Activated naive CD4-positive, alpha-beta T cell treated with anti-CD3 and anti-CD28 coated beads, Interleukin-2, amount 10 ng/mL, durations not matched to agents 7 days and 5 days (primary cell): ENCODE results near the gene TLR7.

Experiments used
- CTCF ChIA-PET: fragments of 350-600 bp; sonication (Branson Sonifier 250); formaldehyde crosslinking; loops from one replicate; lab custom pipeline; 2021; ENCODE audit warnings: antibody characterized with exemption; lab: Charles Lee
- DNase-seq: peaks from one replicate; pipeline ENCODE4 v3.0.0-alpha.2; 2020
- H3K27ac Mint-ChIP-seq: one replicate; pipeline ENCODE4 v1.8.0; 2021; ENCODE audit warnings: mild to moderate bottlenecking, moderate library complexity, mixed read lengths
- H3K27me3 Mint-ChIP-seq: one replicate; pipeline ENCODE4 v1.8.0; 2021; ENCODE audit warnings: mild to moderate bottlenecking, mixed read lengths
- H3K36me3 Mint-ChIP-seq: one replicate; pipeline ENCODE4 v1.8.0; 2021; ENCODE audit warnings: mixed read lengths
- H3K4me1 Mint-ChIP-seq: one replicate; pipeline ENCODE4 v1.8.0; 2021; ENCODE audit warnings: mixed read lengths
- H3K4me3 Mint-ChIP-seq: one replicate; pipeline ENCODE4 v1.8.0; 2021; ENCODE audit warnings: mild to moderate bottlenecking, moderate library complexity, mixed read lengths
- H3K9me3 Mint-ChIP-seq: one replicate; pipeline ENCODE4 v1.8.0; 2021; ENCODE audit warnings: mixed read lengths

Gene TLR7

GRCh38 chrX:12921886-12922598 lies 55.2 kb downstream of the TLR7 start:
- H3K4me1 Mint-ChIP-seq: no peaks in the 10 kb centered on the region
- H3K36me3 Mint-ChIP-seq: no peaks in the 10 kb centered on the region
- H3K27ac Mint-ChIP-seq: no peak overlapping the region
- no peak for DNase-seq
- no peaks in the 10 kb centered on the region for H3K9me3 Mint-ChIP-seq
- CTCF ChIA-PET: interaction anchor here (1.2 kb wide), 1 partner anchor 152 kb away, joined by 3 read pairs; no protein-coding TSS in a partner anchor
- H3K27me3 Mint-ChIP-seq: peaks cover 5% of the 10 kb centered on the region
- H3K4me3 Mint-ChIP-seq: no peak overlapping the region

- Mint-ChIP-seq H3K4me1 (no peaks in the 10 kb centered on the region), H3K27ac (no peak overlapping the region), H3K9me3 (no peaks in the 10 kb centered on the region), H3K27me3 (peaks cover 5% of the 10 kb centered on the region), H3K36me3 (no peaks in the 10 kb centered on the region), H3K4me3 (no peak overlapping the region)
- CTCF ChIA-PET: interaction anchor here (1.2 kb wide), 1 partner anchor 153 kb away, joined by 3 read pairs; no protein-coding TSS in a partner anchor
- no peak for DNase-seq
These were observed 55.7 kb downstream of the TLR7 start for GRCh38 chrX:12922599-12922919.

DNA sequence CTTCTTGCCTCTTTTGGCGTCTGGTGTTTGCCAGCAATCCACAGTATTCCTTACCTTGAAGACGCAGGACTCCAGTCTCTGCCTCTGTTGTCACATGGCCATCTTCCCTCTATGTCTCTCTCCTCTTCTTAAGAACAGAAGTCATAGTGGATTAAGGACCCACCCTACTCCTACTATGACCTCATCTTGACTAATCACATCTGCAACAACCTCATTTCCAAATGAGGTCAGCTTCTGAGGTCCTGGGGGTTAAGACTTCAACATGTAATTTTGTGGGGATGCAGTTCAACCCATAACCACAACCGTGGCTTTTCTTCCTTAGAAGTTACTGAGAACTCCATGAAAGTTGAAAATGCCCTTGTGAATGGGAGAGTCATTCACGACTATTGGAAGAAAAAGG lies 62.8 kb downstream of the TLR7 start:
- DNase-seq: no peak
- Mint-ChIP-seq H3K36me3 (no peaks in the 10 kb centered on the region), H3K4me3 (no peak overlapping the region), H3K27ac (no peak overlapping the region), H3K27me3 (peaks cover 4% of the 10 kb centered on the region), H3K9me3 (peaks cover 2% of the 10 kb centered on the region), H3K4me1 (no peaks in the 10 kb centered on the region)
- CTCF ChIA-PET: interaction anchor here (0.7 kb wide), 1 partner anchor 17 kb away, joined by 3 read pairs; no protein-coding TSS in a partner anchor

GRCh38 chrX:12930150-12930549 lies 63.3 kb downstream of the TLR7 start:
- CTCF ChIA-PET: no interaction called here
- H3K4me3 Mint-ChIP-seq: no peak overlapping the region
- DNase-seq: no peak
- H3K9me3 Mint-ChIP-seq: peaks cover 2% of the 10 kb centered on the region
- H3K4me1 Mint-ChIP-seq: no peaks in the 10 kb centered on the region
- H3K27ac Mint-ChIP-seq: no peak overlapping the region
- H3K36me3 Mint-ChIP-seq: no peaks in the 10 kb centered on the region
- H3K27me3 Mint-ChIP-seq: peaks cover 4% of the 10 kb centered on the region

DNA sequence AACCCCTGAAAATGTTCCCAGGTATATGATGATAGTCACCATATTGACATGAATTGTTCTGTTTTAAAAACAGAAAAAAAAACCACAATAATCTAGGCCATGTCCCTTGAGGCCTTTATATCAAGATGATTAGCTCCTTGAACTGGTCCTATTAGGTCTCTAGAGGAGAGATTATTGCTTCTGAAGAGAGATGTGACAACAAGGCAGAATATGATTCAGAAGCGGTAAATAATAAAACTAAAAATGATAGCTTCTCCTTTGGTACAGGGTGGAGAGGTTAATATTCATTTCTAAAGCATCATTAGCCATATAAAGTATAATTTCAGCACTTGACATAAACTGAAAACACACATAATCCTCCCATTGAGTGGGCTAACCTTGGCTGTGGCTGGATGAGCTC lies 65.4 kb downstream of the TLR7 start:
- peaks cover 4% of the 10 kb centered on the region for H3K27me3 Mint-ChIP-seq
- CTCF ChIA-PET: no interaction called here
- H3K4me1 Mint-ChIP-seq: no peaks in the 10 kb centered on the region
- peaks cover 2% of the 10 kb centered on the region for H3K9me3 Mint-ChIP-seq
- no peak overlapping the region for H3K27ac Mint-ChIP-seq
- no peak for DNase-seq
- H3K36me3 Mint-ChIP-seq: no peaks in the 10 kb centered on the region
- H3K4me3 Mint-ChIP-seq: no peak overlapping the region

- CTCF ChIA-PET: no interaction called here
- Mint-ChIP-seq H3K36me3 (no peaks in the 10 kb centered on the region), H3K27me3 (peaks cover 7% of the 10 kb centered on the region), H3K4me3 (no peak overlapping the region), H3K9me3 (peaks cover 2% of the 10 kb centered on the region), H3K4me1 (no peaks in the 10 kb centered on the region), H3K27ac (no peak overlapping the region)
- no peak for DNase-seq
These were observed 68.0 kb downstream of the TLR7 start for GRCh38 chrX:12934850-12935249.

- Mint-ChIP-seq H3K4me1 (no peaks in the 10 kb centered on the region), H3K27me3 (peaks cover 7% of the 10 kb centered on the region), H3K36me3 (no peaks in the 10 kb centered on the region), H3K27ac (no peak overlapping the region), H3K4me3 (no peak overlapping the region), H3K9me3 (no peaks in the 10 kb centered on the region)
- no peak for DNase-seq
- CTCF ChIA-PET: no interaction called here
These were observed 70.1 kb downstream of the TLR7 start for GRCh38 chrX:12936947-12937346.
